Right lung (tissue), 5 donors: ENCODE data around the gene TMOD3. TPM values are rescaled to one million over a fixed set of nuclear protein-coding genes. Genes with fewer than 3 reads are reported as not detected.

ENCODE experiments used
- polyA plus RNA-seq, 5 donors: library from polyadenylated mRNA; unstranded; fragments of 120-200 nt; gene quantifications; one replicate each; pipeline versions ENCODE4 v1.2.1 to v1.2.3, GENCODE V29; 2013; ENCODE audit warnings: inconsistent platforms in 1 of 5, low replicate concordance in 1 of 5; ENCODE audit not compliant: insufficient read length in 5 of 5, insufficient read depth in 1 of 5

The TMOD3 gene
- polyA plus RNA-seq, 5 donors = 49.0 to 79.5 (median 73.7) TPM

Other genes with a start within 250 kb of the TMOD3 start
- gene DMXL2, start 206.9 kb upstream of the TMOD3 start, polyA plus RNA-seq = 100 to 1,000 TPM in 1 of 5 donors, 10 to 100 TPM in 4; 58.4 to 112 (median 78.0) TPM
- 1 to 10 TPM in 3 of 5 donors, under 1 TPM in 2; 0.81 to 2.3 (median 1.1) TPM for gene SCG3, start 148.2 kb upstream of the TMOD3 start, polyA plus RNA-seq
- 1 to 10 TPM; 5.6 to 7.2 (median 6.4) TPM for gene LYSMD2, start 92.0 kb upstream of the TMOD3 start, polyA plus RNA-seq
- gene TMOD2, start 78.1 kb upstream of the TMOD3 start, polyA plus RNA-seq = 1 to 10 TPM; 4.6 to 6.8 (median 6.6) TPM
- gene LEO1, start 142.1 kb downstream of the TMOD3 start, polyA plus RNA-seq = 10 to 100 TPM; 27.2 to 36.2 (median 29.2) TPM
- 10 to 100 TPM; 20.1 to 37.0 (median 28.3) TPM for gene MAPK6, start 189.6 kb downstream of the TMOD3 start, polyA plus RNA-seq